ENCODE data around the gene TTLL11.

DNA sequence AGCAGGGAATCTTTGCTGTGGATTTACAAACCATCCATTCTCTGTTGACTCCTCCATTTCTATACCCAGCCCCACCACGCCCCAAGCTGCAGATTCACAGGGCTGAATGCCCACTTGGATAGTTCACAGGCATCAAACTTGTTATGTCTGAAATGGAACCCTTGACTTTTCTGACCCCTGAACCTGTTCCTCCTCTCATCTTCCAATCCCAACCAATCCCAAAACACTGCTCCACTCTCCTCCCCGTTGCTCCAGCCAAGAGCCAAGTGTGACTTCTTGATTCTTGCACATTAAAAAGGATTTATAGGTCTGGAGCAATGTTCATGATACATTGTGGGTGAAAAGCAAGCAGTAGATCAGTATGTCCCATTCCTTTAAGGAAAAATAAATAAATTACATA, 296.0 kb downstream of the TTLL11 start:
- TF ChIP-seq POLR2AphosphoS5 (IDR thresholded peaks at IDR 0.05) (no peak), CTCF (IDR thresholded peaks at IDR 0.05) (no peak), POLR2A (IDR thresholded peaks at IDR 0.05) (no peak)

Measured in gastroesophageal sphincter (tissue), 3 donors.